ENCODE results near the gene PACS2. TPM values are rescaled to one million over a fixed set of nuclear protein-coding genes. Genes with fewer than 3 reads are reported as not detected.

PACS2 gene
- total RNA-seq, 1 experiment from 2014 or later, result 72.5 TPM

- Histone ChIP-seq H2BK12ac (ENCODE audit: insufficient read length, low read depth, low read length) (no peak overlapping the region), H3K14ac (ENCODE audit: insufficient read depth, low read length) (no peak overlapping the region), H3K79me1 (ENCODE audit: insufficient read depth, low read depth, low read length, poor library complexity, severe bottlenecking) (peaks cover 27% of the 10 kb centered on the region), H2BK20ac (ENCODE audit: low read depth, low read length, poor library complexity, severe bottlenecking) (no peak overlapping the region), H3K23ac (ENCODE audit: insufficient read length, low read depth, low read length) (no peak overlapping the region), H3K27ac (ENCODE audit: insufficient read length, low read depth, low read length) (no peak overlapping the region), H3T11ph (ENCODE audit: low read length) (no peak overlapping the region), H3K27me3 (ENCODE audit: insufficient read depth, low read length) (no peaks in the 10 kb centered on the region), H3K9ac (ENCODE audit: extremely low read depth, insufficient read length, low read length) (no peak overlapping the region), H4K91ac (ENCODE audit: insufficient read length, low read depth, low read length) (no peak overlapping the region), H4K5ac (ENCODE audit: insufficient read length, low read depth, low read length) (no peak overlapping the region), H2BK15ac (ENCODE audit: low read depth, low read length) (no peak overlapping the region), H4K8ac (replicated peaks; ENCODE audit: insufficient read length, low read depth, low read length) (no peak overlapping the region), H2BK120ac (ENCODE audit: low read depth, low read length, poor library complexity, severe bottlenecking) (no peak overlapping the region), H2AFZ (ENCODE audit: low read length) (no peak overlapping the region), H3K4ac (ENCODE audit: low read depth, low read length) (no peak overlapping the region), H2BK5ac (ENCODE audit: insufficient read length, low read length) (no peak overlapping the region), H3K79me2 (ENCODE audit: insufficient read depth, low read length) (peaks cover 52% of the 10 kb centered on the region; the same call in 1 of the 2 replicates), H3K4me2 (ENCODE audit: insufficient read depth, insufficient read length, low read length) (no peak overlapping the region), H2AK5ac (ENCODE audit: insufficient read length, low read length) (no peak overlapping the region), H3K18ac (ENCODE audit: insufficient read length, low read depth, low read length) (no peak overlapping the region), H3K4me1 (ENCODE audit: insufficient read depth, low read length) (no peaks in the 10 kb centered on the region), H3K9me3 (ENCODE audit: control insufficient read depth, low read depth, low read length) (no peaks in the 10 kb centered on the region), H4K20me1 (ENCODE audit: control insufficient read depth, insufficient read depth, insufficient read length) (no peaks in the 10 kb centered on the region), H3K23me2 (ENCODE audit: insufficient read length, low read depth, low read length, poor library complexity, severe bottlenecking) (peaks cover 4% of the 10 kb centered on the region), H3K56ac (ENCODE audit: insufficient read length, low read depth, low read length) (no peak overlapping the region)
- TF ChIP-seq CTCF (conservative IDR thresholded peaks at IDR 0.05), result no peak
- H3K27me3 Mint-ChIP-seq (ENCODE audit: low read depth), result no peaks in the 10 kb centered on the region
- H3K4me1 Mint-ChIP-seq, result peaks cover 11 to 13% of the 10 kb centered on the region in 2 experiments
- no peak for DNase-seq
- H3K36me3 Mint-ChIP-seq (ENCODE audit: insufficient read depth in 1 of 3, low read depth in 3 of 3), result peaks cover 45 to 70% (median 54%) of the 10 kb centered on the region in 3 experiments
- WGBS (ENCODE audit: extremely low coverage, insufficient read length, low lambda C conversion rate), result no CpG with 5 or more reads among the region's 21 CpGs
- H3K4me3 Mint-ChIP-seq, result no peak overlapping the region
- H3K9me3 Mint-ChIP-seq, result peaks cover 0 to 3% of the 10 kb centered on the region in 2 experiments; a peak in 1 of 5 replicates
- H3K27ac Mint-ChIP-seq, result peak overlapping the region in 1 of 3 experiments; percentile 83; a peak in 1 of 7 replicates
Measured at GRCh38 chr14:105426416-105427130, 112.0 kb downstream of the PACS2 start.
